GM12878 (cell line): ENCODE data around the gene MCTP2. TPM values are rescaled to one million over a fixed set of nuclear protein-coding genes. Genes with fewer than 3 reads are reported as not detected.

Experiments
- ATAC-seq: fragments of 200-7000 bp; cut with Tn5 transposase; 3 replicates; pipeline ENCODE4 v1.9.1; 2020; ENCODE audit warnings: mild to moderate bottlenecking, moderate library complexity
- BruUV-seq: library from RNA; stranded (reverse); fragments of 400-500 nt; replicated peaks from 2 replicates; lab custom pipeline; 2021; lab: Mats Ljungman, UMichigan
- CTCF ChIA-PET: fragments of 300-600 bp; sonication (Branson Sonifier 250); formaldehyde crosslinking; extraction: SDS; loops from one replicate; lab custom pipeline; 2021; ENCODE audit warnings: inconsistent platforms; lab: Yijun Ruan, JAX
- POLR2A ChIA-PET: fragments of 350-600 bp; formaldehyde crosslinking; extraction: SDS; loops from one replicate; lab custom pipeline; 2021; ENCODE audit warnings: inconsistent platforms; lab: Charles Lee
- RAD21 ChIA-PET: fragments of 300-600 bp; sonication (Branson Sonifier 250); formaldehyde crosslinking; loops from one replicate; lab custom pipeline; 2023; ENCODE audit warnings: antibody characterized with exemption; ENCODE audit not compliant: unreplicated experiment; lab: Charles Lee
- SMC1A ChIA-PET: fragments of 300-600 bp; sonication (Branson Sonifier 250); formaldehyde crosslinking; loops from one replicate; lab custom pipeline; 2023; ENCODE audit not compliant: unreplicated experiment, uncharacterized antibody; lab: Charles Lee
- DNase-seq: peaks from one replicate; pipeline ENCODE4 v3.0.0-alpha.2; 2011; ENCODE audit warnings: low read depth, low spot score
- FAIRE-seq: peaks from 3 replicates; lab custom pipeline; 2011; peaks lifted over from hg19 to GRCh38; lab: Jason Lieb, UNC
- H2AFZ ChIP-seq: 2 replicates; pipeline ENCODE4 v1.6.0; 2011; ENCODE audit warnings: low read depth, low read length, control low read depth; ENCODE audit not compliant: control insufficient read depth
- H3K27ac ChIP-seq: 2 replicates; pipeline ENCODE4 v1.5.1; 2011; ENCODE audit warnings: control low read depth; ENCODE audit not compliant: control insufficient read depth, insufficient read depth
- H3K27me3 ChIP-seq, 2 experiments: replicated peaks in 1 of 2; 2 replicates each; pipeline versions ENCODE4 v1.6.0 to v1.6.1; 2011; ENCODE audit warnings: low read length in 1 of 2; ENCODE audit not compliant: control insufficient read depth in 2 of 2, insufficient read depth in 2 of 2
- H3K36me3 ChIP-seq, 2 experiments: 2 replicates each; pipeline ENCODE4 v1.5.1; 2011; ENCODE audit warnings: low read length in 1 of 2; ENCODE audit not compliant: control insufficient read depth in 2 of 2, insufficient read depth in 2 of 2
- H3K4me1 ChIP-seq: 2 replicates; pipeline ENCODE4 v1.6.1; 2011; ENCODE audit warnings: mild to moderate bottlenecking, low read length, moderate library complexity, mixed read lengths; ENCODE audit not compliant: control insufficient read depth, insufficient read depth
- H3K4me2 ChIP-seq: 2 replicates; pipeline ENCODE4 v1.6.0; 2011; ENCODE audit warnings: control low read depth; ENCODE audit not compliant: control insufficient read depth, insufficient read depth
- H3K4me3 ChIP-seq: fragments of 200-600 bp; sonication (generic); 2 replicates; pipeline ENCODE4 v1.5.1; 2016
- H3K79me2 ChIP-seq: 2 replicates; pipeline ENCODE4 v1.6.0; 2011; ENCODE audit warnings: low read length; ENCODE audit not compliant: control insufficient read depth, insufficient read depth
- H3K9ac ChIP-seq: 2 replicates; pipeline ENCODE4 v1.8.0; 2011; ENCODE audit warnings: low read length, control low read depth, mixed read lengths; ENCODE audit not compliant: control insufficient read depth, insufficient read depth
- H3K9me3 ChIP-seq: replicated peaks from 3 replicates; pipeline ENCODE4 v1.5.1; 2011; ENCODE audit warnings: mild to moderate bottlenecking, low read length; ENCODE audit not compliant: control insufficient read depth, insufficient read depth
- H4K20me1 ChIP-seq: 2 replicates; pipeline ENCODE4 v1.6.0; 2011; ENCODE audit not compliant: control insufficient read depth, insufficient read depth
- BCL11A ChIP-seq: IDR thresholded peaks from 2 replicates; pipeline ENCODE4 v1.6.1; 2011; ENCODE audit warnings: low read depth, low read length
- BMI1 ChIP-seq: fragments of 450-650 bp; IDR thresholded peaks from 2 replicates; pipeline ENCODE4 v1.6.1; 2016; ENCODE audit warnings: mild to moderate bottlenecking, moderate library complexity, borderline replicate concordance
- CBX5 ChIP-seq: sonication (generic); IDR thresholded peaks from 2 replicates; pipeline ENCODE4 v1.6.1; 2016; ENCODE audit warnings: low read depth, moderate library complexity, mild to moderate bottlenecking, inconsistent platforms
- CEBPB ChIP-seq, 2 experiments: fragments of 150-350 bp in 1 of 2; IDR thresholded peaks; 2 replicates each; pipeline ENCODE4 v1.6.1; 2012 to 2014; ENCODE audit warnings: low read depth in 2 of 2, low read length in 2 of 2, borderline replicate concordance in 1 of 2, inconsistent platforms in 1 of 2
- CHD2 ChIP-seq: IDR thresholded peaks from 2 replicates; pipeline ENCODE4 v1.6.1; 2011; ENCODE audit warnings: low read depth, low read length, improper control_type of control experiment, borderline replicate concordance
- EP300 ChIP-seq, 2 experiments: fragments of 150-350 bp in 1 of 2; IDR thresholded peaks; 2 replicates each; pipeline ENCODE4 v1.6.1; 2011 to 2012; ENCODE audit warnings: low read depth in 2 of 2, low read length in 2 of 2, borderline replicate concordance in 1 of 2, improper control_type of control experiment in 1 of 2, inconsistent platforms in 1 of 2; ENCODE audit not compliant: control insufficient read depth in 1 of 2
- ETV6 ChIP-seq, 2 experiments: fragments of 450-650 bp in 1 of 2; IDR thresholded peaks in 1 of 2; conservative IDR thresholded peaks in 1 of 2; 2 replicates each; pipeline ENCODE4 v1.6.1; 2014; ENCODE audit warnings: antibody characterized with exemption in 1 of 2, borderline replicate concordance in 1 of 2, low read depth in 1 of 2, mild to moderate bottlenecking in 1 of 2, moderate library complexity in 1 of 2
- FOS ChIP-seq: IDR thresholded peaks from 3 replicates; pipeline ENCODE4 v1.6.1; 2011; ENCODE audit warnings: borderline replicate concordance; ENCODE audit not compliant: insufficient read length; ENCODE audit errors: extremely low read depth
- FOXK2 ChIP-seq: fragments of 450-650 bp; IDR thresholded peaks from 2 replicates; pipeline ENCODE4 v1.6.1; 2017; ENCODE audit warnings: mild to moderate bottlenecking, moderate library complexity
- FOXM1 ChIP-seq: IDR thresholded peaks from 2 replicates; pipeline ENCODE4 v1.6.1; 2012; ENCODE audit warnings: low read depth, mild to moderate bottlenecking, inconsistent platforms, low read length, moderate library complexity
- JUNB ChIP-seq: IDR thresholded peaks from 2 replicates; pipeline ENCODE4 v1.6.1; 2016; ENCODE audit warnings: antibody characterized with exemption, mild to moderate bottlenecking
- MEF2B ChIP-seq: fragments of 450-650 bp; IDR thresholded peaks from 2 replicates; pipeline ENCODE4 v1.6.1; 2018; ENCODE audit warnings: mild to moderate bottlenecking, moderate library complexity; ENCODE audit not compliant: partially characterized antibody, poor library complexity, severe bottlenecking
- POLR2AphosphoS5 ChIP-seq: IDR thresholded peaks from 2 replicates; pipeline ENCODE4 v1.6.1; 2011; ENCODE audit warnings: mild to moderate bottlenecking, low read length, inconsistent platforms
- SPI1 ChIP-seq: IDR thresholded peaks from 2 replicates; pipeline ENCODE4 v1.6.1; 2011; ENCODE audit warnings: low read depth, mild to moderate bottlenecking, low read length, moderate library complexity, borderline replicate concordance; ENCODE audit not compliant: insufficient read depth
- SREBF2 ChIP-seq: IDR thresholded peaks from 2 replicates; pipeline ENCODE4 v1.6.1; 2012; ENCODE audit warnings: mild to moderate bottlenecking, low read length
- YBX1 ChIP-seq: fragments of 450-650 bp; IDR thresholded peaks from 2 replicates; pipeline ENCODE4 v1.6.1; 2016; ENCODE audit warnings: antibody characterized with exemption
- ZBED1 ChIP-seq: IDR thresholded peaks from 2 replicates; pipeline ENCODE4 v1.6.1; 2016; ENCODE audit warnings: borderline replicate concordance
- WGBS: methylation state at CpG from one replicate; pipeline ENCODE4 v1.1.6; 2016; ENCODE audit warnings: low lambda C conversion rate; ENCODE audit not compliant: insufficient replicate concordance, insufficient coverage; ENCODE audit errors: missing lambda C conversion rate; 5-methylcytosine and 5-hydroxymethylcytosine counted together
- in situ Hi-C: fragments of 300-500 bp; cut with MboI; formaldehyde crosslinking; loops from 9 replicates; pipeline ENCODE4 v1.14.3; 2018; ENCODE audit warnings: mixed read lengths
- intact Hi-C: fragments of 100-400 bp; cut with micrococcal nuclease; formaldehyde crosslinking; loops from one replicate; pipeline ENCODE4 v1.14.2; 2022; ENCODE audit not compliant: unreplicated experiment
- polyA plus RNA-seq, 11 experiments: library from polyadenylated mRNA; depleted of rRNA in 4 of 11; unstranded in 6 of 11; stranded (reverse) in 5 of 11; fragments of >200 nt; fragmentation: Nextera tagmentation in 4 of 11; fragmentation: Illumina TruSeq in 1 of 11; extraction: Ambion mirVana in 4 of 11; extraction: Trizol in 1 of 11; gene quantifications; 1 replicate in 1 of 11; 2 replicates in 10 of 11; pipeline versions ENCODE4 v1.2.1 to v1.2.3, GENCODE V29; 2011 to 2016; ENCODE audit warnings: inconsistent platforms in 2 of 11, missing spikeins in 2 of 11, low read depth in 1 of 11
- total RNA-seq, 4 experiments: library from RNA; depleted of rRNA in 3 of 4; stranded (reverse); fragments of >200 nt in 3 of 4; fragmentation: Illumina TruSeq in 1 of 4; extraction: Trizol in 1 of 4; gene quantifications; 2 replicates each; pipeline versions ENCODE4 v1.2.1 to v1.2.3, GENCODE V29; 2013 to 2021
- TF ChIP-seq, protein P1 (sequence below): fragments of 450-650 bp; IDR thresholded peaks from 2 replicates; pipeline ENCODE4 v1.6.1; 2016; ENCODE audit warnings: mild to moderate bottlenecking

MCTP2 gene
- total and polyA plus RNA-seq, 10 of the 15 experiments (the other 5 are each of a cell fraction or from before 2014, with no cell fraction given): 0.24 to 48.5 (median 0.88) TPM

DNA sequence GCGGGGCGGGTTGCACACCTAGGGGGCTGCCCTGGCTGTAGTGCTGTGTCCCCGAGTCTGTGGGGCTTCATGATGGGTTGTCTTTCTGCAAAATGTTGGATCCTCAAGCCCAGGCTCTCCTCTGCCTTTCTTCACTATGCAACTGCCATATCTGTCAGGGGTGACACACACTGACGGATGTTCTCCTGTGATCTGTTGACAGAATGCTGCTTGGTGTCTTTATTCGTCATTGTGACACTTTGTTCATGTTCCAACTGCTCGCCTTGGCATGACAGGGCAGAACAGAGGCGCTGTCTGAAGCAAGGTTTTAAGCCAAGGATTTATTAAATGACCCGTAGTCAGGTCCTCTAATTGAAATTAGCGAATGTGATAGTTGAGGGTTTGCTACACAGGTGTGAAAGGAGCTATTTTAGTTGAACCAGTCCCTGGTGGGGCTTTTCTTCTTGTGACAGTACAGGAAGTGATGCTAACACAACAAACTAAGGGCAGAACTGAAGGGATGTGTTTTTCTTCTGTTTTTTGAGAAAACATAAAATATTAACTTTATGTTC, 173.4 kb downstream of the MCTP2 start:
- RAD21 ChIA-PET: interaction anchor here (1.1 kb wide), 1 partner anchor 8 kb away, joined by 3 read pairs; no protein-coding TSS in a partner anchor
- no peaks in the 10 kb centered on the region for H3K79me2 ChIP-seq
- TF ChIP-seq CEBPB (IDR thresholded peaks at IDR 0.05; ENCODE audit: borderline replicate concordance in 1 of 2, low read depth in 2 of 2, low read length in 2 of 2): no peak
- no peak for TF ChIP-seq ETV6 (conservative IDR thresholded peaks at IDR 0.05 in 1 of 2, IDR thresholded peaks at IDR 0.05 in 1 of 2; ENCODE audit: borderline replicate concordance in 1 of 2, low read depth in 1 of 2)
- TF ChIP-seq MEF2B: no peak
- TF ChIP-seq SPI1: no peak
- no peak for TF ChIP-seq BMI1
- no peak for TF ChIP-seq EP300 (IDR thresholded peaks at IDR 0.05; ENCODE audit: borderline replicate concordance in 1 of 2, control insufficient read depth in 1 of 2, low read depth in 2 of 2, low read length in 2 of 2)
- no peak for TF ChIP-seq BCL11A
- no peak for TF ChIP-seq YBX1
- TF ChIP-seq ZBED1: no peak
- TF ChIP-seq FOXK2: no peak
- TF ChIP-seq, protein P1, sequence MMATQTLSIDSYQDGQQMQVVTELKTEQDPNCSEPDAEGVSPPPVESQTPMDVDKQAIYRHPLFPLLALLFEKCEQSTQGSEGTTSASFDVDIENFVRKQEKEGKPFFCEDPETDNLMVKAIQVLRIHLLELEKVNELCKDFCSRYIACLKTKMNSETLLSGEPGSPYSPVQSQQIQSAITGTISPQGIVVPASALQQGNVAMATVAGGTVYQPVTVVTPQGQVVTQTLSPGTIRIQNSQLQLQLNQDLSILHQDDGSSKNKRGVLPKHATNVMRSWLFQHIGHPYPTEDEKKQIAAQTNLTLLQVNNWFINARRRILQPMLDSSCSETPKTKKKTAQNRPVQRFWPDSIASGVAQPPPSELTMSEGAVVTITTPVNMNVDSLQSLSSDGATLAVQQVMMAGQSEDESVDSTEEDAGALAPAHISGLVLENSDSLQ: no peak
- no peak for TF ChIP-seq POLR2AphosphoS5
- no peak for TF ChIP-seq FOXM1
- no peak for TF ChIP-seq SREBF2
- no peak for TF ChIP-seq CBX5
- no peak for TF ChIP-seq CHD2
- no peak for TF ChIP-seq FOS
- no peak for TF ChIP-seq JUNB
- H3K27me3 ChIP-seq: no peaks in the 10 kb centered on the region
- no peaks in the 10 kb centered on the region for H4K20me1 ChIP-seq
- FAIRE-seq (no peak), ATAC-seq (0 out of 3 replicates have a peak, but pooled peaks have one; percentile 22), DNase-seq (no peak)
- H3K9me3 ChIP-seq: no peaks in the 10 kb centered on the region
- no peak overlapping the region for H3K27ac ChIP-seq
- no peak overlapping the region for H3K4me3 ChIP-seq
- no peak overlapping the region for H3K9ac ChIP-seq
- POLR2A ChIA-PET: no interaction called here
- intact Hi-C loops (no loop called here), in situ Hi-C loops (no loop called here)
- SMC1A ChIA-PET: interaction anchor here (1.0 kb wide), 1 partner anchor 8 kb away, joined by 3 read pairs; no protein-coding TSS in a partner anchor
- no peak overlapping the region for H3K4me2 ChIP-seq
- no peaks in the 10 kb centered on the region for H3K4me1 ChIP-seq
- H2AFZ ChIP-seq: no peak overlapping the region
- no TSS peak for BruUV-seq
- no peaks in the 10 kb centered on the region for H3K36me3 ChIP-seq
- CTCF ChIA-PET: no interaction called here
- 15% methylated on average over 9 of the region's 9 CpGs for WGBS
